Central memory CD8-positive, alpha-beta T cell (primary cell): ENCODE data around the gene CARD11.
A peak's percentile ranks its signal among the peaks of the same experiment; 100 is the strongest.

Source experiments
- ATAC-seq: fragments of 150-1000 bp; cut with Tn5 transposase; replicated peaks from 2 replicates; pipeline ENCODE4 v1.10.0; 2022; ENCODE audit warnings: mild to moderate bottlenecking, moderate FRiP score, moderate number of reproducible peaks; ENCODE audit not compliant: poor library complexity, severe bottlenecking; ENCODE audit errors: extremely low read depth
- DNase-seq, 2 donors: peaks; one replicate each; pipeline ENCODE4 v3.0.0; 2021; ENCODE audit warnings: low spot score in 2 of 2
- H3K27ac Mint-ChIP-seq: one replicate; pipeline ENCODE4 v1.8.0; 2022; ENCODE audit warnings: low read depth, mild to moderate bottlenecking, moderate library complexity, mixed read lengths
- H3K27me3 Mint-ChIP-seq: one replicate; pipeline ENCODE4 v1.8.0; 2022; ENCODE audit warnings: mixed read lengths
- H3K36me3 Mint-ChIP-seq: one replicate; pipeline ENCODE4 v1.8.0; 2022; ENCODE audit warnings: mild to moderate bottlenecking, moderate library complexity, mixed read lengths; ENCODE audit not compliant: insufficient read depth
- H3K4me1 Mint-ChIP-seq: one replicate; pipeline ENCODE4 v1.8.0; 2022; ENCODE audit warnings: mixed read lengths
- H3K4me3 Mint-ChIP-seq: one replicate; pipeline ENCODE4 v1.8.0; 2022; ENCODE audit warnings: mild to moderate bottlenecking, moderate library complexity, mixed read lengths
- H3K9me3 Mint-ChIP-seq: one replicate; pipeline ENCODE4 v1.8.0; 2022; ENCODE audit warnings: mixed read lengths

CARD11 gene

DNA sequence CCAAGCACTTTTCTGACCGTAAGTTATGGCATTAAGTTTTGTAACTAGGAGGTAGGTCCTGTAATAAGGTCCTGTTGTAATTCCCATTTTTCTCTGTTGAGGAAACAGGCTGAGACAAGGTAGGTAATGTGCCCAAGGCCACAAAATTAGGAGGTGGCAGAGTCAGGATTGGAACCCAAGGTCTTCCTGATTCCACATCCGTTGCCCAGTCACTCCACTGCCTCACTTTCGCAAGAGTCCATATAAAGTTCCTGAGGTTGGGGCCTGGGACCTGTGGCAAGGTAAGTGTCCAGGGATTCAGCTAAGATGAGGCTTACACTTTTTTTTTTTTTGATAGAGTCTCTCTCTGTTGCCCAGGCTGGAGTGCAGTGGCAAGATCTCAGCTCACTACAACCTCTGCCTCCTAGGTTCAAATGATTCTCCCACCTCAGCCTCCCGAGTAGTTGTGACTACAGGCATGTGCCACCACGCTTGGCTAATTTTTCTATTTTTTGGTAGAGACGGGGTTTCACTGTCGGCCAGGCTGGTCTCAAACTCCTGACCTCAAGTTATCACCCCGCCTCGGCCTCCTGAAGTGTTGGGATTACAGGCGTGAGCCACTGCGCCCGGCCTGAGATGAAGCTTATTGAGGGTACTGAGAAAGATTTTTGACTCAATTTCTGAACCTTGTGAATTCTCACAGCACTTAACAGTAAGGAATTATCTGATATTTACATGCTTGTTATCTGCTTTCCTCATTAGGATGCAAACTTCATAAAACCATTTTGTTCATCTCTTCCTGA lies 179.3 kb downstream of the CARD11 start:
- H3K4me3 Mint-ChIP-seq = peak overlapping the region; percentile 69
- DNase-seq (no peak), ATAC-seq (no peak)
- peak overlapping the region; percentile 79 for H3K27ac Mint-ChIP-seq
- no peaks in the 10 kb centered on the region for H3K9me3 Mint-ChIP-seq
- peaks cover 4% of the 10 kb centered on the region for H3K36me3 Mint-ChIP-seq
- peaks cover 27% of the 10 kb centered on the region for H3K4me1 Mint-ChIP-seq
- H3K27me3 Mint-ChIP-seq = no peaks in the 10 kb centered on the region

DNA sequence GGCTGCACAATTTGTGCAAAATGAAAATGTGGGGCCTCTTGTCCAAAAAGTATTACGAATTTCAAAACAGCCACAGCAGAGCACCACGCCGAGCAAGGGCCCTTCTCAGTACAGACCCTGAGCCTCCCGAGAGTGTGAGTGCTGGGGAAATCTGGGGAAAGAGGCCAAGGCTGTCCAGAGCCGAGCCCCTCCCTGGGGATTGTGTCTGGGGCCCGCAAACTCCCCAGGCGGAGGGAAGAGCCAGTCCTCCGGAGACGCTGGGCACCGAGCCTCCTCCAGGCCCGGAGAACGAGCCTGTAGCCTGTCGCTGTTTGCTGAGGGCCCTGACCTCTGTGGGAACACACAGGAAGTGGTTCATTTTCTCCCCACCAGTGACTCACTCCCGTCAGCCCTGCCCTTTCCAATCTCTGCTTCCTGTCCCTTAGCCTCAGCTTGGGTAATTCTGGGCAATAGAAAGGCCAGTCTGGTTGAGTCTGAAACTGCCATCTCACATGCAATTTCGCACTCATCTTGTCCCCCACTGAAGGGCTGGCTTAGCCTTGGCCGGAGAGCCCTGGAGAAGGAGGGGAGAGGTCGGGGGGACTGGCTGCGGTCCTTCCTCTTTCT lies 180.1 kb downstream of the CARD11 start:
- peak; percentile 95 for ATAC-seq
- H3K27ac Mint-ChIP-seq = peak overlapping the region; percentile 79
- no peaks in the 10 kb centered on the region for H3K27me3 Mint-ChIP-seq
- peak overlapping the region; percentile 69 for H3K4me3 Mint-ChIP-seq
- peaks cover 2% of the 10 kb centered on the region for H3K36me3 Mint-ChIP-seq
- peak; percentile 29 to 50 for DNase-seq
- peaks cover 27% of the 10 kb centered on the region for H3K4me1 Mint-ChIP-seq
- no peaks in the 10 kb centered on the region for H3K9me3 Mint-ChIP-seq

GRCh38 chr7:2862831-2863361 lies 180.8 kb downstream of the CARD11 start:
- DNase-seq = no peak
- H3K9me3 Mint-ChIP-seq = no peaks in the 10 kb centered on the region
- no peaks in the 10 kb centered on the region for H3K27me3 Mint-ChIP-seq
- peak overlapping the region; percentile 69 for H3K4me3 Mint-ChIP-seq
- peak; percentile 38 for ATAC-seq
- peaks cover 2% of the 10 kb centered on the region for H3K36me3 Mint-ChIP-seq
- H3K27ac Mint-ChIP-seq = peak overlapping the region; percentile 79
- peaks cover 27% of the 10 kb centered on the region for H3K4me1 Mint-ChIP-seq

DNA sequence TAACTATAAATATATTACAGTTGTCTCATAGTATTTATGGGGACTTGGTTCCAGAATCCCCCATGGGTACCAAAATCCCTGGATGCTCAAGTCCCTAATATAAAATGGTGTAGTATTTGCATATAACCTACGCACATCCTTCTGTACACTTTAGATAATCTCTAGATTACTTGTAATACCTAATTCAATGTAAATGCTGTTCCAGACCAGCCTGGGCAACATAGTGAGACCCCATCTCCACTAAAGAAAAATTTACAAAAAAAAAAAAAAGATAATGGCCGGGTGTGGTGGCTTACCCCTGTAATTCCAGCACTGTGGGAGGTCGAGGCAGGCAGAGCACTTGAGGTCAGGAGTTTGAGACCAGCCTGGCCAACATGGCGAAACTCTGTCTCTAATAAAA lies 182.2 kb downstream of the CARD11 start:
- H3K9me3 Mint-ChIP-seq = no peaks in the 10 kb centered on the region
- ATAC-seq = no peak
- no peak for DNase-seq
- peaks cover 27% of the 10 kb centered on the region for H3K4me1 Mint-ChIP-seq
- H3K27me3 Mint-ChIP-seq = no peaks in the 10 kb centered on the region
- peaks cover 2% of the 10 kb centered on the region for H3K36me3 Mint-ChIP-seq
- no peak overlapping the region for H3K27ac Mint-ChIP-seq
- H3K4me3 Mint-ChIP-seq = no peak overlapping the region

DNA sequence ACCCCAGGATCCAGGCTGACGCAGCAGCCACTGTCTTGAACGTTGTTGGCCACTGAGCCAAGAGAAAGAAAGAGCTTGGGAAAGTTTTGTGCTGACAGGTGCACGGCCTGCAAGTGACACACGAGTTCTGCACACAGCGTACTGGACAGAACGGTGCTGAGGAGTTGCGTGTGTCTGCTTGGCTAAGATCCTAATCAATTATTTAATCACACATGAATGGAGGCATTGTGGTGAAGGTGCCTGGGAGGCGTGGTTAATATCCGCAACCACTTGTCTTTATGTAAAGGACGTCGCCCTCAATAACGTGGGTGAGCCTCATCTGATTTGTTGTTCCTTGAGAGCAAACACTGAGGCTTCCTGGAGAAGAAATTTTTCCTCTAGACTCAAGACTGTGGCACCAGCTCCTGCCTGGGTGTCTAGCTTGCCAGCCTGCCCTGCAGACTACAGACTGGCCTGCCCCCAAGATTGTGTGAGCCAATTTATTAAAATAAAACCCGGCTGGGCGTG lies 183.0 kb downstream of the CARD11 start:
- Mint-ChIP-seq H3K27me3 (no peaks in the 10 kb centered on the region), H3K27ac (no peak overlapping the region), H3K36me3 (peaks cover 2% of the 10 kb centered on the region), H3K4me1 (peaks cover 27% of the 10 kb centered on the region), H3K4me3 (no peak overlapping the region), H3K9me3 (no peaks in the 10 kb centered on the region)
- DNase-seq = no peak
- ATAC-seq = no peak

- H3K27ac Mint-ChIP-seq = no peak overlapping the region
- DNase-seq (no peak), ATAC-seq (no peak)
- H3K4me3 Mint-ChIP-seq = no peak overlapping the region
- H3K27me3 Mint-ChIP-seq = no peaks in the 10 kb centered on the region
- H3K9me3 Mint-ChIP-seq = no peaks in the 10 kb centered on the region
- H3K4me1 Mint-ChIP-seq = peaks cover 24% of the 10 kb centered on the region
- peaks cover 2% of the 10 kb centered on the region for H3K36me3 Mint-ChIP-seq
Measured at GRCh38 chr7:2859952-2860351, 183.7 kb downstream of the CARD11 start.

- H3K9me3 Mint-ChIP-seq = no peaks in the 10 kb centered on the region
- no peak overlapping the region for H3K4me3 Mint-ChIP-seq
- H3K36me3 Mint-ChIP-seq = no peaks in the 10 kb centered on the region
- no peaks in the 10 kb centered on the region for H3K27me3 Mint-ChIP-seq
- ATAC-seq (no peak), DNase-seq (no peak)
- no peak overlapping the region for H3K27ac Mint-ChIP-seq
- H3K4me1 Mint-ChIP-seq = peaks cover 14% of the 10 kb centered on the region
Measured at GRCh38 chr7:2858621-2859020, 185.0 kb downstream of the CARD11 start.

DNA sequence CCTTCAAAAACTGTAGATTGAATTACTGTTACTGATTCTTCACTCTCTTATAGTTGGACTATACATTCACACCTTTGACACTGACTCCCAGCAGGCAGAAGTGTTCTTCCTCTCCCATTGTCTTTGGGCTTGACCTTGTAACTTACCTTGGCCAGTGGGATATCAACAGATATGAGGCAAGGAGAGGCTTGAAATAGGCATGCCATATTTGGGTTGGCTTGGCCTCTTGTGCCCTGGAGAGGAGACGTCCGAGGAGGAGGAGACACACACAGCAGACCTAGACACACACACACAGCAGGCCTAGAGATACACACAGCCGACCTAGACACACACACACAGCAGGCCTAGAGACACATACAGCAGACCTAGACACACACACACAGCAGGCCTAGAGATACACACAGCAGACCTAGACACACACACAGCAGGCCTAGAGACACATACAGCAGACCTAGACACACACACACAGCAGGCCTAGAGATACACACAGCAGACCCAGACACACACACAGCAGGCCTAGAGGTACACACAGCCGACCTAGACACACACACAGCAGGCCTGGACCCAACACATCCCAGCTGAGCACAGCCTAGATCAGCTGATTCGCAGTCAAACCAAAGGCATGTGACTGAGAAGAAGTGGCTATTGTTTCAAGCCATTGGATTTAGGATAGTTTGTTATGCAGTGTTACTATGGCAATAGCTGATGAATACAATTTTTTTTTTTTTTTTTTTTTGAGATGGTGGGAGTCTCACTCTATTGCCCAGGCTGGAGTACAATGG lies 187.1 kb downstream of the CARD11 start:
- no peak overlapping the region for H3K4me3 Mint-ChIP-seq
- no peaks in the 10 kb centered on the region for H3K9me3 Mint-ChIP-seq
- no peak overlapping the region for H3K27ac Mint-ChIP-seq
- no peaks in the 10 kb centered on the region for H3K4me1 Mint-ChIP-seq
- H3K36me3 Mint-ChIP-seq = no peaks in the 10 kb centered on the region
- DNase-seq (no peak), ATAC-seq (no peak)
- no peaks in the 10 kb centered on the region for H3K27me3 Mint-ChIP-seq
